BE2C (cell line): ENCODE results near the gene HIF1AN.

Source experiments
- DNase-seq: peaks from one replicate; pipeline ENCODE4 v3.0.0-alpha.2; 2020
- H3K27me3 ChIP-seq: fragments of 250-450 bp; sonication (Bioruptor Pico); 2 replicates; pipeline ENCODE4 v1.5.1; 2020; ENCODE audit warnings: mild to moderate bottlenecking
- H3K36me3 ChIP-seq: fragments of 250-450 bp; sonication (Bioruptor Pico); 2 replicates; pipeline ENCODE4 v1.5.1; 2020; ENCODE audit warnings: mild to moderate bottlenecking
- H3K4me1 ChIP-seq: fragments of 250-450 bp; sonication (Bioruptor Pico); 2 replicates; pipeline ENCODE4 v1.5.1; 2020
- H3K4me3 ChIP-seq: 2 replicates; pipeline ENCODE4 v1.5.1; 2011; ENCODE audit warnings: low read depth, low read length
- H3K9me3 ChIP-seq: fragments of 250-450 bp; sonication (Bioruptor Pico); 2 replicates; pipeline ENCODE4 v1.5.1; 2020
- CTCF ChIP-seq: IDR thresholded peaks from 2 replicates; pipeline ENCODE4 v1.5.1; 2012; ENCODE audit warnings: mild to moderate bottlenecking, low read depth, low read length

The HIF1AN gene

GRCh38 chr10:100524206-100524605 is 11.5 kb upstream of the HIF1AN start:
- no peak overlapping the region for H3K4me3 ChIP-seq
- no peaks in the 10 kb centered on the region for H3K9me3 ChIP-seq
- no peak for TF ChIP-seq CTCF
- no peaks in the 10 kb centered on the region for H3K27me3 ChIP-seq
- peaks cover 47% of the 10 kb centered on the region for H3K36me3 ChIP-seq
- no peak for DNase-seq
- peaks cover 3% of the 10 kb centered on the region; the same call in 1 of the 2 replicates for H3K4me1 ChIP-seq

- no peaks in the 10 kb centered on the region for H3K9me3 ChIP-seq
- TF ChIP-seq CTCF: peak; percentile 22; the same call in 1 of the 2 replicates
- H3K4me1 ChIP-seq: peaks cover 3% of the 10 kb centered on the region; the same call in 1 of the 2 replicates
- H3K27me3 ChIP-seq: no peaks in the 10 kb centered on the region
- peaks cover 47% of the 10 kb centered on the region for H3K36me3 ChIP-seq
- no peak for DNase-seq
- no peak overlapping the region for H3K4me3 ChIP-seq
These were observed 11.1 kb upstream of the HIF1AN start for GRCh38 chr10:100524638-100525037.

GRCh38 chr10:100528123-100528886 is 7.4 kb upstream of the HIF1AN start:
- H3K36me3 ChIP-seq: peaks cover 44% of the 10 kb centered on the region
- TF ChIP-seq CTCF: no peak
- H3K9me3 ChIP-seq: no peaks in the 10 kb centered on the region
- peaks cover 3% of the 10 kb centered on the region; the same call in 1 of the 2 replicates for H3K4me1 ChIP-seq
- DNase-seq: no peak
- H3K27me3 ChIP-seq: no peaks in the 10 kb centered on the region
- H3K4me3 ChIP-seq: peak overlapping the region; percentile 88

DNA sequence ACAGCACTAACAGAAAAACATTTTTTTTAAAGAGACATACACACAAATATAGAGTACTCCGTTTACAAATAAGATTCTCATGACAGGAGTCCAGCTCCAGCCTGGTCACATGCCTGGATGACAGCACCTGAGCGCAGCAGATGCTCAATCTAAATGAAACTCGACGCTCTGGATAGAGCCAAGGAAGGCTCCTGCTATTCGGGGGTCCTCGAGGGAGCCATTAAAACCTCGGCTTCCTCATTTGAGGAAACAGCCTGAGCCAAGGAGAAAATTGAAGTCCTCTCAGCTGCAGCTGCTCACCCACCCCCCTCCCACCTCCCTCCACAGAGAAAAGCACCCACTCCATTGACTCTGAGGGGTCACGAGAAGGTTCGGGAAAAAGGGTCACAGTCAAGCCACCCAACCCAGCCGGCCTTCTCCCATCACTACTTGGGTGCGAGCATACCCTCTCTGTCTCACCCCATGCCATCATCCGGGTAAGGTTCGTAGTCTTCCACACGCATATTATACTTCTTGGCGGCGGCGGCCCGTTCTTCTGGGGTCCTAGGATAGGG is 6.7 kb upstream of the HIF1AN start:
- DNase-seq: no peak

DNA sequence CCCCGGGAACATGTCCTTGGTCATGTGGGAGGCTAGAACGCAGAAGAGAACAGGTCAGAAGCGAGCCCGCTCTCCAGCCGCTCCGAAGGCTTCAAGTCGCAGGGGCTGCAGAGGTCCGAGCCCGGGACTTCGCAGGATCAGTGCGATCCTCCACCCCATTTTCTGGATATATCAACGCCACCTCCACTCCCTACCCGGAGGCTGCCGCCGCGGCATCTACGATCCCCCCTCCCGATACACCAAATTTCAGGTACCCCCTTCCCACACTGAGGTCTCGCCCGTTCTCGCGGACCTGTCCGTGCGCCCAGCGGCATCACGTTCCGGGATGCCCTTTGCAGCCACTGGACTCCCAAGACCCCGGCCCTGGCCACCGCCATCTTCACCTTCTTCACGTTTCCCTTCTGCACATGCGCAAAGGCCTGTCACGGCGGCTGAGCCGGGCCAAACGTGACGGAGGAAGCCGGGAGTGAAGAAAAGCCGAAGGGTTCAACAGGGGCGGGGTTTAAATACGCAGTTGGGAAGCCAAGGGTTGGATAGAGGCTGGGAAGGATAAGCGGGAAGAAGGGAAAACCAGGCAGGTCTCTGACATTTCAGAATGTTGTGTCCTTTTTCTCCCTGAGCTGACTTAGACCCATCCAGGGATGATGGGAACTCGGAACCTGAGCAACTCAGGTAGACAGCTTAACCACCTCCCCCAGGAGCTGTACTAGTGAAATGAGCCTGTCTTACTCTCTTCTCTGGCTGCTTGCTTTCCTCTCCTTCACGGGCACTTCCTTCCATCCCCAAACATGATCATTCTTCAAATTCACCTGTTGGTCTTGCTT is 6.1 kb upstream of the HIF1AN start, which contains the start of gene NDUFB8:
Gene NDUFB8 (minus strand): TSS at position 397 of the 824 bp plus-strand sequence. CDS start 20 bp downstream, at position 377.
- H3K36me3 ChIP-seq: peaks cover 34% of the 10 kb centered on the region
- peak; percentile 87 for DNase-seq
- H3K27me3 ChIP-seq: no peaks in the 10 kb centered on the region
- H3K4me1 ChIP-seq: peaks cover 3% of the 10 kb centered on the region; the same call in 1 of the 2 replicates
- peak within 1 kb of the TSS; percentile 88 for H3K4me3 ChIP-seq
- no peaks in the 10 kb centered on the region for H3K9me3 ChIP-seq
- TF ChIP-seq CTCF: no peak

More for the DNA sequence above, 6.7 kb upstream of the HIF1AN start:
- Histone ChIP-seq H3K9me3 (no peaks in the 10 kb centered on the region), H3K36me3 (peaks cover 41% of the 10 kb centered on the region), H3K27me3 (no peaks in the 10 kb centered on the region), H3K4me3 (peak overlapping the region; percentile 88), H3K4me1 (peaks cover 3% of the 10 kb centered on the region; the same call in 1 of the 2 replicates)
- no peak for TF ChIP-seq CTCF
